GM20000 (cell line): Measurements from ENCODE around the gene TCERG1L.

Source experiments
- DNase-seq: peaks from one replicate; pipeline ENCODE4 v3.0.0; 2012; ENCODE audit warnings: low spot score
- CTCF ChIP-seq: IDR thresholded peaks from 2 replicates; pipeline ENCODE4 v1.5.1; 2012; ENCODE audit warnings: mild to moderate bottlenecking, control low read depth; ENCODE audit errors: extremely low read depth, missing control alignments

The TCERG1L gene

GRCh38 chr10:131094527-131095312, 216.8 kb downstream of the TCERG1L start:
- DNase-seq, result no peak

DNA sequence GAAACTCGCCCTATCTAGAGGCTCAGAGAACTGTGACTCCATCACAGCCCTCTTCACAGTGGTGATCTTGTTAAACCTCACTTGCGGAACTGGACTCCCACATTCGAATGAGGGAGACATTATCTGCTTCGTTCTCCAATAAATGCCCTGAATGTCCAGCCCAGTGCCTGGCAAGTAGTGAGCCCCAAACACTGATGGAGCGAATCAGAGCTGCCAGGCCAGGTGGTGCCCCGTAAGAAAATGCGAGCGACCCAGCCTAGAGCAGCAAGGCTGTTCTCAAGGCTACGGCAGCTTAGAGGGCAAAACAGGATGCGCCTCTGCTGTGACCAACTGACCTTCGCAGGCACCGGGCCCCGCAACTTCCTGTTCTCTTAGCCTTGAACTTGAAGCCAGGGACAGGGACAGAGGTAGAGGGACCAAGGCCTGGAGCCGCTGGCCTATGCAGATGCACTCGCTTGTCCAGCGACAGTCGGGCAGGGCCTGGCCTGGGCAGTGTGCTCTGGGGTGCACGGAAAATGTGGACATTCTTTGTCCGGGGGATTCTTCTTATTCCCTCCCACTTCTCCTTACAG, 217.6 kb downstream of the TCERG1L start:
- TF ChIP-seq CTCF, result no peak
- no peak for DNase-seq

More at GRCh38 chr10:131094527-131095312, 216.8 kb downstream of the TCERG1L start:
- no peak for TF ChIP-seq CTCF

GRCh38 chr10:131093346-131093745, 218.2 kb downstream of the TCERG1L start:
- TF ChIP-seq CTCF, result no peak
- no peak for DNase-seq

DNA sequence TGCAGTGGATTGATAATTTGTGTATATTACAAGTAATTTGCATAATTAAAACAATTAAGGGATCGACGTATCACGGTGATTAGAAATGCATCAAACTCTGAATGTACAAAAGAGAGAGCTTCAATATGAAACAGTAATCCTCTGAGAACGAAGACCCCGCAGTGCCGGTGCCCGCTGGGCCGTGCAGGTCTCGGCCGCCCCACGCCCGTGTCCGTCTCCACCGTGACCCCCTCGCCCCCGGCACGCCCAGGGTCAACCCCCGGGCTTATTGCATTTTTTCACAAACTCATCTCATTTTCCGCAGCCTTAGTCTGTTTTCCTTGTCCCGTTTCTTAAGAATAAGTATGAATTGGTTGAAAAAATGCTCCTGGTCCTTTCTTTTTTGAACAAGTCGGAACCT, 218.6 kb downstream of the TCERG1L start:
- TF ChIP-seq CTCF, result no peak
- no peak for DNase-seq

DNA sequence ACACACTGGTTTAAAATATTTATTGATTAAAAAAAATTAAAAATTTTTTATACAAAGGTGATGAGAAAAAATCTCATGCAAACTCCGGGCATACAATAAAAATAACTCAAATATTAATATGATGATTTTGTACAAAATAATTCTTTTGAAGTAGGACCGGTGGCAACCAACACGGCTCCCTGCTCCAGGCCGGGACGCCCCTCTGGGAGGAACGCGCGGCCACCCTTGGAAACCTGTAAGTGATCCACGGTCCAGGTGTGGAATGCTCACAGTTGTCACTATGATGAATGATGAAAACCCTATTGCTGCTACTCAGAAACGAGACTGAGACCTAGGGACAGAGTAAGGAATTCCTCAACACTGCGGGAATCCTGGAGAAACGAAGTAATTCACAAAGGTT, 219.1 kb downstream of the TCERG1L start:
- no peak for TF ChIP-seq CTCF

DNA sequence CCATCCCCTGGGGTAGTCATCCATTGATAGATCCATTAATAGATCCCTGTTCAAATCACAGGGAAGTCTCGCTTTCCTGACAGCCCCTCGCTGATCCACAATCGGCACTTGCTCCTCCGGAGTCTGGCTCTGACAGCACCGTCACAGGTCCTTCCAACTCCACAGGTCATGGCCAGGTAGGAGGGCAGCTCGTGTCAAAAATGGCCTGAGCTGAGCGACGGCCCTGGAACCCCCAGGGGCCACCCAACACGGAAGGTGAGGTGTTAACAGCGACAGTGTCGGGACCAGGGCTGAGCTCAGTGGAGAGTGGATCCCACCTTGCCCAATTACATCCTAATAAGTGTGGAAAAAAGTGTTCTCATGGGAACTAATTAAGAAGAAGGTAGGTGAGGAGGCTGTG, 219.8 kb downstream of the TCERG1L start:
- no peak for TF ChIP-seq CTCF
- DNase-seq, result no peak

More for the DNA sequence above, 219.1 kb downstream of the TCERG1L start:
- no peak for DNase-seq
